ENCODE data around the gene MLLT3. TPM values are rescaled to one million over a fixed set of nuclear protein-coding genes. Genes with fewer than 3 reads are reported as not detected.

MLLT3 gene
- total and polyA plus RNA-seq, 2 donors (not counting 3 experiments of a cell fraction or from before 2014, with no cell fraction given): 6.1 to 10.0 TPM

DNA sequence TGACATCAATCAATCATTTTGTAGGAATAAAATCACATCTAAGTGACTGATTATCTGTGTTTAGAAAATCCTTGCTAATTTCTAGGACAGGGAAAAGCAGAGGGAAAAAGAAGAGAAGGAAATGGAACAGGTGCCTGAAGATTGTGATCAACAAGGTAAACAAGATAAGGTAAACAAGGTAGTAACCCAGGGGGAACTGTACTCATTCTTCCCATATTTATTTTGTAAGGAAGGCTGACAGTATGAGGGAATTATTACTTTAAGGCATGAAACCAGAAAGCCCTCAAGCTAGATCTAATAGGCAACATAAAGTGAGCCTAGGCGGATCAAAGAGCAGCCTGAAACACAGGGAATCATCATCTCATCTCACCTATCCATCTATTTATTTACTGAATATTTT lies 231.1 kb downstream of the MLLT3 start:
- TF ChIP-seq, protein P1, sequence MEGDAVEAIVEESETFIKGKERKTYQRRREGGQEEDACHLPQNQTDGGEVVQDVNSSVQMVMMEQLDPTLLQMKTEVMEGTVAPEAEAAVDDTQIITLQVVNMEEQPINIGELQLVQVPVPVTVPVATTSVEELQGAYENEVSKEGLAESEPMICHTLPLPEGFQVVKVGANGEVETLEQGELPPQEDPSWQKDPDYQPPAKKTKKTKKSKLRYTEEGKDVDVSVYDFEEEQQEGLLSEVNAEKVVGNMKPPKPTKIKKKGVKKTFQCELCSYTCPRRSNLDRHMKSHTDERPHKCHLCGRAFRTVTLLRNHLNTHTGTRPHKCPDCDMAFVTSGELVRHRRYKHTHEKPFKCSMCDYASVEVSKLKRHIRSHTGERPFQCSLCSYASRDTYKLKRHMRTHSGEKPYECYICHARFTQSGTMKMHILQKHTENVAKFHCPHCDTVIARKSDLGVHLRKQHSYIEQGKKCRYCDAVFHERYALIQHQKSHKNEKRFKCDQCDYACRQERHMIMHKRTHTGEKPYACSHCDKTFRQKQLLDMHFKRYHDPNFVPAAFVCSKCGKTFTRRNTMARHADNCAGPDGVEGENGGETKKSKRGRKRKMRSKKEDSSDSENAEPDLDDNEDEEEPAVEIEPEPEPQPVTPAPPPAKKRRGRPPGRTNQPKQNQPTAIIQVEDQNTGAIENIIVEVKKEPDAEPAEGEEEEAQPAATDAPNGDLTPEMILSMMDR (IDR thresholded peaks at IDR 0.05; ENCODE audit: extremely low read depth in 1 of 2, insufficient read depth in 1 of 2, low read depth in 1 of 2, low read length in 2 of 2): no peak
- no peak for TF ChIP-seq JUN (IDR thresholded peaks at IDR 0.05; ENCODE audit: borderline replicate concordance, insufficient read depth, insufficient read length, low read depth)
- TF ChIP-seq GATA2 (IDR thresholded peaks at IDR 0.05; ENCODE audit: insufficient read depth, insufficient read length, low read depth, low read length): no peak
- no peak for TF ChIP-seq MYC (IDR thresholded peaks at IDR 0.05; ENCODE audit: low read depth, low read length)
- no peak for TF ChIP-seq POLR2A (IDR thresholded peaks at IDR 0.05; ENCODE audit: low read depth, low read length)
- TF ChIP-seq, protein P2, sequence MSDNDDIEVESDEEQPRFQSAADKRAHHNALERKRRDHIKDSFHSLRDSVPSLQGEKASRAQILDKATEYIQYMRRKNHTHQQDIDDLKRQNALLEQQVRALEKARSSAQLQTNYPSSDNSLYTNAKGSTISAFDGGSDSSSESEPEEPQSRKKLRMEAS (IDR thresholded peaks at IDR 0.05; ENCODE audit: insufficient read depth, insufficient read length): no peak
- no peak for TF ChIP-seq EZH2 (IDR thresholded peaks at IDR 0.05; ENCODE audit: borderline replicate concordance, low read depth, low read length, severe bottlenecking)
- no peak for TF ChIP-seq FOS (IDR thresholded peaks at IDR 0.05; ENCODE audit: borderline replicate concordance, insufficient read depth, low read length)
- no peak for TF ChIP-seq POLR2AphosphoS5 (IDR thresholded peaks at IDR 0.05; ENCODE audit: insufficient read depth, low read depth, low read length)
- H3K36me3 ChIP-seq (ENCODE audit: control insufficient read depth in 2 of 2, extremely low read depth in 1 of 2, insufficient read depth in 2 of 2, low read length in 2 of 2): no peaks in the 10 kb centered on the region
- no peak overlapping the region for H3K4me2 ChIP-seq (ENCODE audit: insufficient read depth, low read length)
- no peak overlapping the region for H3K27ac ChIP-seq (ENCODE audit: insufficient read depth, low read depth, low read length)
- intact Hi-C loops (cut with micrococcal nuclease) (no loop called here), dilution Hi-C loops (cut with MboI; ENCODE audit: extremely low pct_ligation_motif_present, low sequenced_read_pairs) (no loop called here)
- no peaks in the 10 kb centered on the region for H4K20me1 ChIP-seq (replicated peaks; ENCODE audit: control insufficient read depth, extremely low read depth, insufficient read depth, low read length)
- H3K9me3 ChIP-seq (replicated peaks; ENCODE audit: control insufficient read depth, insufficient read depth, low read length): no peaks in the 10 kb centered on the region
- no peaks in the 10 kb centered on the region for H3K27me3 ChIP-seq (ENCODE audit: control insufficient read depth in 2 of 2, insufficient read depth in 2 of 2, low read length in 2 of 2)
- no peak overlapping the region for H3K4me3 ChIP-seq (replicated peaks in 1 of 3; ENCODE audit: insufficient read depth in 1 of 3, low read depth in 1 of 3, low read length in 3 of 3)
- FAIRE-seq: no peak
- ChIA-PET POLR2A (interaction anchor here (0.6 kb wide), 1 partner anchor 748 kb away, joined by 3 read pairs; no protein-coding TSS in a partner anchor), CTCF (no interaction called here)
- H3K9ac ChIP-seq (replicated peaks; ENCODE audit: extremely low read depth, insufficient read depth, low read length): no peak overlapping the region
- no peaks in the 10 kb centered on the region for H3K9me1 ChIP-seq (replicated peaks; ENCODE audit: control insufficient read depth, extremely low read depth, insufficient read depth, low read length)
- H2AFZ ChIP-seq (ENCODE audit: low read depth, low read length): no peak overlapping the region
- no peak for DNase-seq (ENCODE audit: low read depth, low spot score)
- BruUV-seq (replicated peaks): no TSS peak
- no peaks in the 10 kb centered on the region for H3K79me2 ChIP-seq (ENCODE audit: control insufficient read depth, insufficient read depth, low read length)
- no peaks in the 10 kb centered on the region for H3K4me1 ChIP-seq (ENCODE audit: control insufficient read depth, extremely low read depth, insufficient read depth, low read length)

Measured in endothelial cell of umbilical vein (primary cell).